HG03565 (cell line): ENCODE results near the gene ARHGEF10L.

ENCODE experiments used
- ATAC-seq: cut with Tn5 transposase; IDR thresholded peaks from one replicate; pipeline ENCODE4 v1.9.1; 2021; ENCODE audit warnings: mild to moderate bottlenecking, moderate library complexity; ENCODE audit not compliant: unreplicated experiment

Gene ARHGEF10L

GRCh38 chr1:17588048-17588871, 48.8 kb downstream of the ARHGEF10L start:
- ATAC-seq: no peak

GRCh38 chr1:17591814-17592430, 52.4 kb downstream of the ARHGEF10L start:
- ATAC-seq: no peak

DNA sequence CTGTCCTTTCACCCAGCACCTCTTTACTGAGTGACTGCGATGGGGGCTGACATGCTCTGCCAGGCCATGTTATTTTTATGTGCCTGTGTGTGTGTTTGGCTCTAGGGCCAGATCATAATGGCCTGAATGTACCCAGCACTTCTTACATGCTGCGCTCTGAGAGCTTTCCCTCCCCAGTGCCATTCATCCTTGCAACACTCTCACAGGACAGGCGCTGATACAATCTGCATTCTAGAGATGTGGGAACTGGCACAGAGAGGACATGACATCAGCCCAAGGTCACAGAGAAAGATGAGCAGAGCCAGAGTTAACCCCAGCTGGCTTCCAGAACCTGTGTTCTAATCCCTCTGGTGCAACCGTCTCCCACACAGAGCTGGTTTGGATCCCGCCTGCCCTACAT, 54.5 kb downstream of the ARHGEF10L start:
- no peak for ATAC-seq

DNA sequence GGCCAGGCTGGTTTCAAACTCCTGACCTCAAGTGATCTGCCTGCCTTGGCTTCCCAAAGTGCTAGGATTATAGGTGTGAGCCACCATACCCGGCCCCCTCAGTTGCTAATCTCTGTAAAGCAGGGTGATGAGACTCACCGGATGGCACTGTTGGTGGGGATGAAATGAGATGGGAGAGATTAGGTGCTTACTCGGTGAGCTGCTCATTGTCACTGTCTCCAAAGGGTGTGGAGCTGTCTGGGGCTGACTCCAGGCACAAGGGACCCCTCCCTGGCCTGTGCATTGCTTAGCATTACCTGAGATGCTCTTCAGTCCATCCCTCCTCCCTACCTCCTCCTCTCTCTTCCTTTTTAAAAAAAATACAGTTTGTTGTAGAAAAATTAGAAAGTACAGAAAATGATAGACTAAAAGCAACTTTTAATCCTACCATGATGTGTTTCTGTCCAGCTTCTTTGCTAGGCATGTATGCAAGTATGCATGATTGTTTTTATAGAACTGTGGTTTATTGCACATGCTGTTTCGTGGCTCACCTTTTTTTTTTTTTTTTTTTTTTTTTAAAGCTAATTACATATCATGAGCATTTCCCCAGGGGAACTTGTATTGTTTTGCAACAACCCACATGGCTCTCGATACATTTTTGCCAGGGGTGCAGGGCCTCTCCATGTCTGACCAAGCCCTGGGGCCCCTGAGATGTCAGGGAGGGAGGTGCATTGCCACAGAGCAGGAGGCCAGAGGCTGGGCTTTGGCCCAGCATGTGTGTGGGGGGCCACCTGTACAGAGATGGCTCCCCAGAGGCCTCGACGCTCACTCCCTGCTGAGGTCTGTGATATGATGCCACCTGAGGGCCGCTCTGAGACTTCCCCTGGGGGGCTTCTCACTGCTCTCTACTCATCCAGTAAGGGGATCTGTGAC, 55.4 kb downstream of the ARHGEF10L start:
- ATAC-seq: no peak

DNA sequence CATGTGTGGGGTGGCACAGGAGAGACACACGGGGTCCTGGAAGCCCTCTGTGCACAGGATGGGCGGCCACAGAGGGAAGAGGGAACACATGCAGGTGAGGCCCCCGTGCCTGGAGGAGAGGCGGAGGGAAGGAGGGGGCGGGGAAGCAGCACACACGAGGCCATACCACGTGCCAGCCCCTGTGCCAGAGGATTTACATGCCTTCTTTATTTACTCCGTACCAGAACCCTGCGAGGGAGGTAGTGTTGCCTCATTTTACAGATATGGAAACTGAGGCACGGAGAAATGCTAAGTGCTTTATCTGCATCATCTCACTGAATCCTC, 56.1 kb downstream of the ARHGEF10L start:
- no peak for ATAC-seq

DNA sequence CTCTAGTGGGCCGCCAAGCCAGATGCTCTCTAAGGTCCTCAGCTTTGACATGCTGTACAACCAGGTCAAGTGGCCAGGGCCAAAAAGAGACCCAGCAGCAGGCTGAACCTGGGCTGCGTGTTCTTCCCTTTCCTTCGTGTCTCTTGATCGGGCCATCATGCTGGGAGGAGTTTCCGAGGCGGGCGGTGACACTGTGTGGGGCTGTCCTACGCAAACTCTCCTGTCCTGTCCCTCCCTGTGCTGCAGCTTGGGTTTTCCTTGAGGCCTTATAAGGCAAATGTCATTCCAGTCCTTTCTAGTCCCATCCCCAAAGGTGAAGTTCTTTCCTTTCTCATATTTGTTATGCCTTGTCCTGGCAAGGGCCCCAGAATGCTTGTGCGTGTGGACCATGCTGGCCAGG, 56.7 kb downstream of the ARHGEF10L start:
- no peak for ATAC-seq

GRCh38 chr1:17596651-17597509, 57.4 kb downstream of the ARHGEF10L start:
- no peak for ATAC-seq

- no peak for ATAC-seq
Observed at GRCh38 chr1:17597651-17598050, 58.2 kb downstream of the ARHGEF10L start.

DNA sequence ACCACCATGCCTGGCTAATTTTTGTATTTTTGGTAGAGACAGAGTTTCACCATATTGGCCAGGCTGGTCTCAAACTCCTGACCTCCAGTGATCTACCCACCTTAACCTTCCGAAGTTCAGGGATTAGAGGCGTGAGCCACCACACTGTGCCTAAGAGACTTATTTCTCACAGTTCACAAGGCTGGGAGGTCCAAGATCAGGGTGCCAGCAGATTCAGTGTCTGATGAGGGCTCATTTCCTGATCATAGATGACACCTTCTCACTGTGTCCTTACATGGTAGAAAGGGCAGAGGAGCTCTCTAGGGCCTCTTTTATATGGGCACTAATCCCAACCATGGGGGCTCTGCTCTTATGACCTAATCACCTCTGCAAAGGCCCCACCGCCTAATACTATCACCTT, 58.8 kb downstream of the ARHGEF10L start:
- no peak for ATAC-seq

- ATAC-seq: no peak
Observed at GRCh38 chr1:17599291-17599953, 59.9 kb downstream of the ARHGEF10L start.

DNA sequence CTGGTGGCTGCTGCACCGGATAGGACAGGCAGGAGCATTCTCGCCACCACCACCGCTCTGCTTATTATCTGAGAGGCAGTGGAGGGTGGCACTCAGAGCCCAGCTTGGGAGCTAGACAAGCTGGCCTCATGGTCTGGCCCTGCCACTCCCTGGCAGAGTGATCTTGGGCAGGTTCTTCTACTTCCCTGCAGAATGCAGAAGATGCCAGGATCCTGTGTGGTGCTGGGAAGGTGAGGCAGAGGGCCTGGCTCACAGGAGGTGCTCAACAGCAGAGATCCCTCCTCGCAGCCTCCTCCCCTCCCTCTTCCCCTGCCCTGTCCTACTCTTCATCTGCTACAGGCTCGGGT, 60.4 kb downstream of the ARHGEF10L start:
- ATAC-seq: no peak

- ATAC-seq: no peak
Observed at GRCh38 chr1:17600321-17600720, 60.8 kb downstream of the ARHGEF10L start.

DNA sequence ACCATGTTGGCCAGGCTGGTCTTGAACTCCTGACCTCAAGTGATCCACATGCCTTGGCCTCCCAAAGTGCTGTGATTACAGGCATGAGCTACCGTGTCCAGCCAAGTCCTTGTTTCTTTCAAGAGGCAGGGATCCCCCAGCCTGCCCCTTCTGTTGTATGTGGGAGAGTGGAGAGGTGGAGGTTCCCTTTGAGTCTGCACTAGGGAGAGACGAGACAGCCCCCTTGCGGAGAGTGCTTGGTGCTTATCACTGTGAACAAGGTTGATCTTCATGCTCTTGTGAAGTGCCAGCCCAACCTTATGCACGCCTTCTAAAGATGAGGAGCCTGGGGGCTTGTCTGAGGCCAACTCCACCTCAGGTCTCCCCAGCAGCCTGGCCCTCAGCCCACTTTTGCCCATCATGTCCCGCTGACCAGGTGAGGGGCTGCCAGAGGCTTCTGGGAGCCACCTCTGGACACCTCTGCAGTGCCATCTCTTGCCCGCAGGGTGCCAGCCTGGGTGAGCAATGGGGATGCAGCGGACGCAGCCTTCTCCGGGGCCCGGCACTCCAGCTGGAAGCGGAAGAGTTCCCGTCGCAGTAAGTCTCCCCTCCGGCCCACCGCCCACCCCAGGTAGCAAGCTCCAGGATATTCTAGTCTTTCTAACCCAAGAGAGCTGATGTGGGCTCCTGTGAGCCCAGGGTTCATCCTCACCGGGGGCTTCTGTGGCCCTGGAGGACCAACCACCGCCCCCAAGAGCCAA, 62.3 kb downstream of the ARHGEF10L start:
- ATAC-seq: no peak

DNA sequence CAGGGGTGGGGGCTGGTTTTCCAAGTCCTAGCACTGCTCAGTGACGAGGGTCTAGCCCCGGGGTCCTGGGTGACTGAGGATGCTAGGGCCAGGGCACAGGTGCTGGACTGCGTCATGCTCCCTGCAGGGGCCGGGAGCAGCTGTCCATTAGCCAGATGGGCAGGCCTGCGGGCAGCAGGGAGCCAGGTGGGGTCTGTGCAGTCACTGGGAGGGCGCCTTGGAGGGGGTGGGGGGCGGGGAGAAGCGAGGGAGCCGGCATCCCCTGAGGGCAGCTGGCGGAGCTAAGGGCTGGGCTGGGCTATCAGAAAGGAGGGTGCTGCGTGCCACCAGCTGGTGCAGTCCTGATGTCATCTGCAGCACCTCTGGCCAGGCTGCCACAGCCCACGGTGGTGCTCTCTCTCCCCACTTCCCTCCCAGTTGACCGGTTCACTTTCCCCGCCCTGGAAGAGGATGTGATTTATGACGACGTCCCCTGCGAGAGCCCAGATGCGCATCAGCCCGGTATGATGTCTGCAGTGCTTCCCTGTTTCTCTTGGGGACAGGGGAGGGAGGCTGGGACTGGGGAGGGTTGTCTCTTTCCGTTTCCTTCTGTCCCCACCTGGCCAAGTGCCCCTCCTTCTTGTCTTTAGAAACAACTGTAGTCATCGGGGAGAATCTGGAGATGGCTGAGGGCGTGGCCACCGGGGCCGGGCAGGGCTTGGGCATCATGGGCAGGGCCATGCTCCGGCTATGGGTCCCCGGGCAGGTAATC, 63.8 kb downstream of the ARHGEF10L start:
- ATAC-seq: no peak

GRCh38 chr1:17605582-17606344, 66.3 kb downstream of the ARHGEF10L start:
- ATAC-seq: no peak

- no peak for ATAC-seq
Observed at GRCh38 chr1:17606826-17607440, 67.4 kb downstream of the ARHGEF10L start.

DNA sequence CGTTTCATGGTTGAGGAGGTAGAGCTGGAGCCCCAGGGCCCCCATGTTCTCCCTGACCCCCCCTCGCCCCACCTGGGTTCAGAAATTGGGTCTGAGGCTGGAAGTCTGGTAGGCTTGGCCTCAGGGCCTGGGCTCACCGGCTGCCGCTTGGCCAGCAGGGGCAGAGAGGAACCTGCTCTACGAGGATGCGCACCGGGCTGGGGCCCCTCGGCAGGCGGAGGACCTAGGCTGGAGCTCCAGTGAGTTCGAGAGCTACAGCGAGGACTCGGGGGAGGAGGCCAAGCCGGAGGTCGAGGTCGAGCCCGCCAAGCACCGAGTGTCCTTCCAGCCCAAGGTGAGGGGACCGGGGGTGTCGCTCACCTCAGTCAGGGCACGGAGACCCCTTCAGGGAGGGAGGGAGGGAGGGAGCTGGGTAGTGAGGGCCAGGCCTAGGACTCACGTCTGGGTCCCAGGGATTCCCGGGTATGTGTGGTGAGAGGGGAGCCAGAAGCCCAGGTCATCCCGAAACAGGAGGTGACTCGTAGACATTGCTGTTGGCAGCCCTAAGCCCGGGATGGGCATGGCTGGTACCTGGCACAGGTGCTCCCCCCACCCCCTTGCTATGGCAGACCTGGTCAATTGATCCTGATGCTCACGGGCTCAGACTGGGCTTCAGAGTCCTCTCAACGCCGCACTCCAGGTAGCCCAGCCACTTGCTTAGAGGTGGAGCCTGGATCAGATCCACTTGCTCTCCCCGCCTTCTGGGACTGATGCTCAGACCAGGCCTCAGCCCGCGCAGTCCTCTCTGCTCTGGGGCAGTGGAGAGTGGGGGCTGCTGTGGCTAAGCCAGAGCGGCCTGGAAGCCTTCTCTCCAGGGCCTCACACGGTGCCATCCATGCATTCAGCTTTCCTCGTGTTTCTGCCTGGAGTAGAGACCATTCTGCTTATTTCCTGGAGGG, 68.4 kb downstream of the ARHGEF10L start:
- no peak for ATAC-seq
